Amniotic epithelial cell (primary cell): ENCODE measurements around the gene CRNKL1.

Experiments
- DNase-seq: peaks from one replicate; pipeline ENCODE4 v3.0.0-alpha.2; 2010; ENCODE audit warnings: low read depth

CRNKL1 gene

DNA sequence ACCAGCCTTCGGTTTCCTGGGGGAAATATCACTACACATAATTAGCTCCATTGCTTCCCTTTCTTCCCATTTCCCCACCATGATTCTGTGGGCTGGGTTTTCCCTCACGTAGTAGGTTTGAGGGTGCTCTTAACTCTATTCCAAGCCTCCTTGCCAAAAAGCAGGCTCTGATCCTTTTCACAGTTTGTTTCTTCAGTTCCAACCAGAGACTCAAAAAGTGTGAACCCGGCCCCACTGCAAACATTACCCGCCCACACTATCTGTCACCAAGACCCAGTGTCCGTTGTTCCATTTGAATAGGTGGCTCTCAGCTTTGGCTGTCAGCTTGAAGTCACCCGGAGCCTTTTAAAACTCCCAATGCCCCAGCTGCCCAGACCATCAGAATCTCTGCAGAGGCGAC is 46.9 kb downstream of the CRNKL1 start:
- DNase-seq, result no peak

DNA sequence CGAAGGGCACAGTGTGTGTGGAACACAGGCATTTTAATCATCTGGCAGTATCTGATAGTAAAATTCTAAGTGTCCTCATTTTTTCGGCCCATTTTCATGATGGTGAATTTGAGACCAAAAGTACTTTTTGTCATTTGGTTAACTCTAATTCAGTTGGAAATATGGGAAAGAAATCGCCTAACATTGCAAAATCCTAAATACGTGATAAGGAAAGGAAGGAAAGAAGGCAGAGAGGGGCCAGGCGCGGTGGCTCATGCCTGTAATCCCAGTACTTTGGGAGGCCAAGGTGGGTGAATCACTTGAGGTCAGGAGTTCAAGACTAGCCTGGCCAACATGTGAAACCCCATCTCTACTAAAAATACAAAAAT is 48.3 kb downstream of the CRNKL1 start:
- peak; percentile 70 for DNase-seq

DNA sequence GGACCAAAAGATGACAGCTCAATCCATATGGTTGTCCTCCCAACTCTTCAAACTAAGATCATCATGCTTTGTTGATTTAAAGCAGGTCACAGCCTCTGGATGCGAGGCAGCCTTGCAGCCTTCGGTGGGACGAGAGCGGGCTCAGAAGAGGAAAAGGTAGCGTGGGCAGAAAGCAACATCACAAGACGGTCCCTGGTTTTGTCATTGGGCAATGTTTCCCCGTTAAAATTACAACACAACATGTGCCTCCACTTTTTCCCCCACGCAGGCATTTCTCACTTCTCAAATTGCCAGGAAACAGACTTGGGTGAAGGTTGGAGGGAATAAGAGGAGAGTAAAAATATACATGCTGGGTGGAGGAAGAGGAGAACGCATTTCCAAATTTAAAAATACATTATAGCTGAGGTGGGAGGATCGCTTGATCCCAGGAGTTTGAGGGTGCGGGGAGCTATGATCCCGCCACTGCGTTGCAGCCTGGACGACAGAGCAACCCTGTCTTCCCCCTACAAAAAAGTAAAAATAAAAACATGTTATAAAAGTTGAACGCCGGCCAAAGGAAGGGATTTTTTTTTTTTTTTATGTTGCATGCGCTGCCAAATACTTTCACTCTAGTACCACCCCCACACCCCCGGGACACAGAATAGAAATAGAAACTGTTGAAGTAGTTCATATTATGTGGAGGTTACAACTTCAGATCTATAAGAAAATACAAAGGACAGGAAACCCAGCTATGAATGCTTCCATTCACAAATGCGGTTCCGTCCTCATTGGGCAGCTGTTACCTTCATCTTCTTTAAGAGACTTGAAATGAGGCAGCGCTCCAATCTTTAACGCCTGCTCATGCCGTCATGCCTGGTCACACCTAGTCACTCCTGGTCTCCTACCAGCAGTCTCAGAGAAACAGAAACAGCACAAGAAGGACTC is 49.0 kb downstream of the CRNKL1 start:
- peak; percentile 73 for DNase-seq

DNA sequence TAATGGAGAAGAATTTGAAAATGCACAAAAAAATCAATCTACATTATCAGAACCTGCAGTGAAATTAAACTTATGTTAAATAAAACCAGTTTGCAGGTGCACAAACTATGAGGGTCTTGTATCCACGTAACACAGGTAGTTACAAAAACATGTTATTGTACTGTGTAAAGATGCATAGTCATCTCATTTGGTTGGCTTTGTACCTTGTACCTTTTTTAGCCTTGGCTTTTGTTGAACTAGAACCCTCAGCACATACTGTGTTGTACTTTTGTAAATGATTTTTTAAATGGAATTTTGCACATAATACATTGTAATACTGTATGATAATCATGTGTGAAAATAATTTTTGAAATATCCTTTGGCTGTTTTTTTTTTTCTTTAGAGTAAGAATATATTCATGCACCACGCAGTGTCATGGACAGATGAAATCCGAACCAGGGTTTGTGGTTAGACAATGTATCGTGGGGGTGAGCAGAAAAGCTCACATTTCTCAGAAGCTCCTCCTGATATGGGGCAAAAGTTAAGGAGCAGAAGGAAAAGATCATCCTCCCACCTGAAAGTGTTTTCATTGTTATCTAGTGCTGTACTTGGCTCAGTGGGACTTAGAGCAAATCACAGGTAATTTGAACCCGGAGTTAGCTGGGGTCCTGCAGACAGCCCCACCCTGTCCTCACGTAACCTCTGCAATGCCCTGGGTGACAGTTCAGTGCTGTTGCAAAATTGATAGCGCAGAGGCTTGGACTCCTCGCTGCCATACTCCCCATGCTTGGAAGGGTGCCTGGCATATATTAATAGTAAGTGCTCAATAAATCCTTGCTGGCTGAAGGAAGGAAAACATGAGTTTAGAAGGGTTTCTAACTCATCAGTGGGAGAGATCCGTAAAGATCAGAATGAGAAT is 49.9 kb downstream of the CRNKL1 start:
- DNase-seq, result peak; percentile 85

DNA sequence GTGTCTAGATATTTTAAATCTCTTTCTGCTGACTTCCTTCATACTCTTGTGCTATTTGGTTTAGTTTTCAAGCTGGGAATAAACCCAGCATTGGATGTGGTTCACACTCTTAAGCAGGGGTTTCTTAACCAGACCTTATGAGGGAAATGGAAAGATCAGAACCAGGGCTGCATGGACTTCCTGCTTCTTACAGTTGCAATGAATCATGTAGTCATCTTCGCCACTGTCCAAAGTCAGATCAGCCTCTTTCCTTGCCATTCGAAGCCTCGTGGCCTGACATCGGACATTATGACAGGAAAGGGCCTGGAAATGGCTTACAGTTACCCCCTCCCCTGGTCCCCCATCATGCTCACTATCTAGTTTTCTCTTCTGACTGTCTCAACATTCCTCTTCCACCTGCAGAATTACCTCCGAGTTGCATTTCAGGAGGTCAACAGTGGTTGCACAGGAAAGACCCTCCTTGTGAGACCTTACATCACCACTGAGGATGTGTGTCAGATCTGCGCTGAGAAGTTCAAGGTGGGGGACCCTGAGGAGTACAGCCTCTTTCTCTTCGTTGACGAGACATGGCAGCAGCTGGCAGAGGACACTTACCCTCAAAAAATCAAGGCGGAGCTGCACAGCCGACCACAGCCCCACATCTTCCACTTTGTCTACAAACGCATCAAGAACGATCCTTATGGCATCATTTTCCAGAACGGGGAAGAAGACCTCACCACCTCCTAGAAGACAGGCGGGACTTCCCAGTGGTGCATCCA is 51.9 kb downstream of the CRNKL1 start:
- no peak for DNase-seq

DNA sequence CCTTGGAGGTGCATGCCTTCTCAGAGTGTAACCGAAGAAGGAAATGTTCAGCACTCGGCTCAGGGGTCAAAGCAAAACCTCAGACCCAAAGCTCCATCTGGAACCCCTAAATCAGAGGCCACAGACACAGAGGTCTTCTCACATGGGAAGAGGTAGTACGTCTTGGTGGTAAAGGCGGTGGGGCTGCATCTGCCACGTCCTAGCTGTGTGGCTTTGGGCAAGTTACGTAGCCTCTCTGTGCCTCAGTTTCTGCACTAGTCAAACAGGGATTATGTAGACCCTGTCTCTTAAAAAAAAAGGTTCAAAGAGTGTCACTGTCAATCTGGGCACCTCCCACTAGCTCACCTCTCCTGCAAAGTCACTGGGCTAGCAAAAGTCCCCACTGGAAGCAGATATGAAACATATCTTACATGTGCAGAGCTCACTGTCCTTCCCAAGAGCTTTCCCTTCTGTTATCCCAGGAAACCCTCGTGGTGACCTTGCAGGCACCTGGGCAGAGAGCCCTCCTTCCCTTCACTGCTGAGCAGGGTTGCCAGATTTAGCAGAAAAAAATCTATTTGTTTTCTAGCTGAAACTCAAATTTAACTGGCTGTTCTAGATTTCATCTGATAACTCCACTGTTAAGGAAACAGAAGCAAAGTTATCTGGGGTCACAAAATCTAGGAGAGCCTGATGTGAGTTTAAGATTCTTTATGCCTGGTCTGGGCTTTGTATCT is 53.1 kb downstream of the CRNKL1 start:
- DNase-seq, result no peak

DNA sequence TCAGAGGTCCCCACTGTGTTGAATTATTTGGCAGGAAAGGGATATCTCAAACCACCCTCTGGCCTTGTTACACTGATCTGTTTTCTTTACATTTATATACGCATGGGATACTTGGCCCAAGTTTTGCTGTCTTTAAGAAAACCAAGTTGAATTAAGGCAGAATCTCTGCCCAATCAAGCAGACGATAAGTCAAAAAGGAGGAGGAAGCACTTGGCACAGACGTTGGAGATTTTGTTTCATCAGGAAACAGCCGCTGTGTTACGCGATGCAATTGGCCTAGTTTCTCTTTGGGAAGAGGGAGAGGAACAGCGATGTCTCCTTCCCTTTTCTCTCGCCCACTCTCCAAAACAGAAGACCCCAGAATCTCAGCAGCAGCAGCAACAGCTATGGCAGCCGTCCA is 55.3 kb downstream of the CRNKL1 start:
- no peak for DNase-seq

DNA sequence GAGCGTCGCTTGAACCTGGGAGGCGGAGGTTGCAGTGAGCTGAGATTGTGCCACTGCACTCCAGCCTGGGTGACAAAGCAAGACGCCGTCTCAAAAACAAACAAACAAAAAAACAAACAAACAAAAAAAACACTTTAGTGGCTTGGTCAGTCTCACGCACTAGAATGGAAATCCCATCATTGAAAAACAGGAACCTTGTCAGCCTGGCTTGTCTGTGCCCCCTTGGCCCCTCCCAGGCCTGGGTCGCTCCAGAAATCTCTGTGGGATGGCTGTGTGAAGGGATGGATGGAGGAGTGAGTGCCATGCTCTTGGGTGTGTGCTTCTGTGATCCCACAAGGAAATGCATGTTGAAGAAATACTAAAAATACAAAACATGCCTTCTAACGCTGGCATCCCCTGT is 56.0 kb downstream of the CRNKL1 start:
- no peak for DNase-seq

DNA sequence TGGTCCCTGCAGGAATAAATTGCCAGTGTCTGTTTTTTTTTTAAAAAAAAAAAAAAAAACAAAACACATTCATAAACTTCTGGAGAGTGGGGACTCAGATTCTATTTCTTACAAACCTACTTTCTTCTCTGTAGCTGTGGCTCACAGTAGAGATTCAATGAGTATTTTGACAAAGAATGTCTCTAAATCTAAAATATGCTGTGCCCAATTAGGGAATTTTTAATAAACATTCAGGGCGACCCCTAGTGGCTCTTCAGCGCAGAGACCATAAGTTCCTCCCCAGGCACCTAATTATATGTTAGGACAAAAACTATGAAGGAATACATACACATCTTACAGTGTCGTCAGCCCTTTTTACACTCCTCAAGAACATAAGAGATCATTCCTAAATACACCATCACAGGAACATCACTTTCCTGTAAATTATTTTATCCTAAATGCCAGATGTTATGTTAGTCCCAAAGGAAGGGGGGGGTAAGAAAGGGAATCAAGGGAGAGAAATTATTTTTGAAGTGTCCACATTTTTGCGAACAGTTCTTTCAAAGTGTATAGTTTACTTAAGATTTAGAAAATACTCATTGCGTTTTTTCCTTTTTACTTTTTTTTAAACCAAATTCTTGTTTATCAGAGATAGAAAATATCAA is 56.9 kb downstream of the CRNKL1 start:
- DNase-seq, result peak; percentile 62

DNA sequence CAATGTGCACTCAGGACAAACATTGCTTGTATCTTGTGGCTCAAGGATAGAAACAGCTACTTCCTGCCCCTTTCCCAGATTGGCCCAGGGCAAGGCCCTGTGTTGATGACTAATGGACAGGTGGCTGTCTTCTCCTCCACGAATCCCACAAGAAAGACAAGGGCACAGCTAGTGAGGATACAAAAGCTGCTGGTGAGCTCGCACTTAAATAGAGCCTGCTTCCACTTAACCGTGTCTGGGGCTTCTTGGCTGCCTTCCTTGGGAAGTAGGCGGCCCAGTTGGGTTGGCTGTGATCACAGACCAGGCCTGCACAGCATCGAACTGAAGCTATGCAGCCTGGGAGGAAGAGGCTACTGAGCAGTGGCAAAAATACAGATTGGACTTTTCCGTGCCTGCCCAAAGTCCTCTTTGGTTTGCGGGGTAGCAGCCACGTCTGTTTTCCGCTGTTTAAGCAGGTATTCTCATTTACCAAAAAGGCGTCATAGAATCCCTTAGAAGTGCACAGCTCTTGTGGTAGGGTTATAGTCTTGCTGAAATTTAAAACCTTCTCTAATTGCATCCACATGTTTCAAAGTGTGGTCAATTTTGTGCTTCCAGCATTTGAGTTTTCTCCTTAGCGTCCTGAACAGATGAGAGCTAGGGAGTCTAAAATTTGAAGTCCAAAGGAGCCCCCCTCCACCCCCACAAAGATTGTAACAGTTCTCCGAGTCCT is 58.2 kb downstream of the CRNKL1 start:
- DNase-seq, result peak; percentile 57

DNA sequence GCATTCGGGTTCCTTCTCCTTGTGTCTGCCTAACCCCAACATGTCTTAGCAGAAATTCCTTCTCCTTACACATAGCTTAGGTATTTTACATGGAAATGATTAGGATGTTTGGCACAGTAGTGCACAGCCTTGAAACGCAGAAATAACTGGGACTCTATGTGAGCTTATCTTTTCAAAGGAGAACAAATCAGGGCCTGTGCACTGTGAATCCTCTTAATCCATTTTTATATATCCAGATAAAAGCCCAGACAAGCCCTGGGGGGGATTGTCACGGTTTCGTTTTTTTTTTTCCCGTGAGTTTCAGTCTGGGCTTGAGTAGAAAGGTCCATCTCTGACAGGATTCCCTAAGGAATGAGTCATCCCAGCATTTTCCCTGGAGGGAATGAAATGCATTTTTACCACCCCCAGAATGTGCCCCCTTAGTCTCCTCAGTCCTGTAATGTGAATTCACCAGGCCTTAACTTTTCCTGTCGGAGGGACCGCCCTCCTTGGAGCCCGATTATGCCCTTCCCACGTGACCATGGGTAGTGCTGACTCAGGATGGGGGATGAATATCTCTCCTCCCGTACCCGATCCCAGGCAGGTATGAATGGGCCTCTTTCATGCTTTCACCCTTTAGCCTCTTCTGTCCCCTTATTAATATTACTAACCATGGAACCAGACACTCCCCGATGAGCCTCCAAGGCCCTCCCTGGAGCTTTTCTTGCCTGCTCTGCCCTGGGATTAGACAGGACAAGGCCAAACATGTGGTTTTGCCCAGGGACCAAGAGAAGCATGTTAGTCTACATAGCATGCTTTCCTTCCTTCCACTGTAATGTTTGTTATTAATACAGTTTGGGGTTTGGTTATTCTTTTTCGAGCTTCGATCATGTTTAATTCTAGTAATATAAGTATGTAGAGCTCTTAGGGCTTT is 59.0 kb downstream of the CRNKL1 start:
- DNase-seq, result peak; percentile 96

DNA sequence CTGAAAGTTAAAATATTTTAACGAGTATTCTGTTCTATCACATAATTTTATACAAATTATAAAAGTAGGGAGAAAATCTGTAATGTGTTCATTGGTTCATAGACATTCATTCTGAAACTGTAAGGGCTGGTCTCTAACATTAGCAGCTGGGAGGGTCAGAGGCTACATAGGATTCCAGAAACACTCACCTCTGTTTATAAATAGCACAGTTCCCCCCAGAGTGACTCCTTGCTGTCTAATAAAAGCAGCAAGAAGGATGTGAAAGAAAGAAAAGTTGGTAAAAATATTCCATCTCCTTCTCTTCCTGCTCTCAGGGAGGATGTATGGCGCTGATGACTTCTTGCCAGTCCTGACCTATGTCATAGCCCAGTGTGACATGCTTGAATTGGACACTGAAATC is 60.4 kb downstream of the CRNKL1 start:
- DNase-seq, result no peak

DNA sequence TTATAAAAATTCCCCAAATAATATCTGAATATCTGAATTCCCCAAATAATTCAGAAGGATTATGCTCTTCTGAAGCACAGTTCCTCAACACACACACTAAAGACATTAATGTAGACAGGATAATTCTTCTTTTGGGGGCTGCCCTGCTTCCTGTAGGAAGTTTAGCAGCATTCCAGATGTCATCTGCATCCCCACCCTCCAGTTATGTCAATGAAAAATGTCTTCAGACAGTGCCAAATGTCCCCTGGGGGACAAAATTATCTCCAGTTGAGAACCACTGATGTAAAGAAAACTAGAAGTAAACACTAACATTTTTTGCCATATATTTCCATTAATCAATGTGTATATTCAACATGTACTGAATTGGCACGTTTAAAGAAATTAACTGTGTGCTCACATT is 61.0 kb downstream of the CRNKL1 start:
- DNase-seq, result no peak

DNA sequence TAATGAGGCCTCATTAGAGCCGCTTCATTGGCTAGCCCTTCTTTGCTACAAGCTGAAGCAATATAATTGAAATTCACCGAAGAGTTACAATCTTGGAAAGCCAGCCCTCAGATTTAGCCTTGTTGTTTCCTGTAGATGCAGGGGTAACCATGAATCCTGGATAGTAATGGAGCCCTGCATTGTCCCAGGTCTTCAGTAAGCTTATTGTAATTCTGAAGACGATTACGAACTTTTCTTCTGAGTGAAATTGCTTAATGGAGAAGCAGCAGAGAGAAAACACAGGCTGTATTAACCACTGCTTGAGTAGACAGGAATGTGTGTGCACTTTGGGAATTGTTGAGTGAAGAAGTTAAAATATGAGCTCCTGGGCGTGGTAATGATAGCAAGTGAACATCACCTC is 61.4 kb downstream of the CRNKL1 start:
- peak; percentile 66 for DNase-seq

DNA sequence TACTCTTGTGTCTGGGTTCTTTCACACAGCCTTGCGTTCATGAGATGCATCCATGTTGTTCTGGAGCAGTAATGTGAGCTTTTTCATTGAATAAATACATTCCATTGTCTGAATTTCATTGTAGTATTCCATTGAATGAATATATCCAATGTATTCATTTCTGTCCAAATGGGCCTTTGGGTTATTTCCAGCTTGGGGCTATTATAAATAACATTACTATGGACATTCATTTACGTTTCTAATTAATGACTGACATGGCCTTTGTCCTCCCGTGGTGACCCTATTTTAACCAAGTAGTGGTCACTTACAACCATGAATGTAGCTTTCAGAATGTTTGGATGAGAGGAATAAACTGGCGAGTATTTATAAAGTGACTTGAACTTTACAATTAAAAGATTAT is 65.2 kb downstream of the CRNKL1 start:
- DNase-seq, result no peak

DNA sequence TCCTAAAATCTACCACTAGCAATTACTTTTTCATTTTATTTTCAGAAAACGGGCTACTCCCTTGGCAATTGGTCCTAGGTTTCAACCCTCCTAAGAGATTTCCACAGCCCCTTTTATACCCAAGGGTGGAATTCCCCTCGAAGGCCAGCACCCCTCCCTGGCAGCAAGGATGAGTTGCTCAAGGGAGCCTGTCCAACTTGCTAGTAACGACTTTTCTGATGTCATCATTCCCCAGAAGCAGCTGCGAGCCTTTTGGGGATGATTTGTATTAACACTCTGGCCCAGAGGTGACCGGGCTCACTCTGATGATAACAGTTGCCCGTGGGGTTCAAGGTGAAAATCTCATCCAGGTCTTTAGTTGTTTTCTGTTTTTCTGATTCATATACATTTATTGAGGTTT is 65.8 kb downstream of the CRNKL1 start:
- peak; percentile 55 for DNase-seq
